Cortex of kidney (tissue), 1 donor: ENCODE results near the gene MYEOV.

Source experiments
- DNase-seq: peaks from one replicate; lab custom pipeline; 2025; lab: John Stamatoyannopoulos, UW

Gene MYEOV

DNA sequence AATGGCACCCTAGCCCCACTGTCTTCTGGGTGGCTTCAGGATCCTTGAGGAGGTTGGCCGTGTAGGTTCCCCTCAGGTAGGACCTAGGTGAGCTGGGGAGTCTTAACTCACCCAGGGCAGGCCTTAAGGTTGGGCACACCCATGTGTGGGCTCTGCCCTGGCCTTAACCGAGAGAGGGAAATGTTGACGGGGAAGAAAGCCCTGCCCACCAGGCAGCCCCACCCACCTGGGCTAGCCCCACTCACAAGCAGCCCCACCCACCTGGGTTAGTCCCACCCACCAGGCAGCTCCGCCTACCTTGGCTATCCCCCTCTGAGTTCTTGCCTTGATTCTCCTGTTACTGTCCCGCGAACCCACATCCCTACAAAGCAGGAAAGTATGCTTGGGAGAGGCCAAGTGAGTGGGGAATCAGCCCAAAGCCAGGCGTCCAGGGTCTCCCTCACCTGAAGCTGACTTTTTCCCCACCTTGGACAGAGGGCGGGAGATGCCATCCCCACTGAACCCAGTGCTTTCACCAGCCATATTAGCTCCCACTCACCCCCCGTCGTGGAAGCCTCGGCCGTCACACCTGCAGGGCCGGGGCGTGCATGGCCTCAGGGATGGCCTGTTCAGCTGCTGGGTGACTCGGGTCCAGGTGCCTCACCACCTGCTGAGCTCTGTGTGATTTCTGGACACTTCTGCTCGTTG is at the start of gene MYEOV:
Gene MYEOV, plus strand, starts transcription at position 337 of the 687 bp plus-strand sequence. CDS start 1,200 bp downstream, outside the sequence.
- no peak for DNase-seq

DNA sequence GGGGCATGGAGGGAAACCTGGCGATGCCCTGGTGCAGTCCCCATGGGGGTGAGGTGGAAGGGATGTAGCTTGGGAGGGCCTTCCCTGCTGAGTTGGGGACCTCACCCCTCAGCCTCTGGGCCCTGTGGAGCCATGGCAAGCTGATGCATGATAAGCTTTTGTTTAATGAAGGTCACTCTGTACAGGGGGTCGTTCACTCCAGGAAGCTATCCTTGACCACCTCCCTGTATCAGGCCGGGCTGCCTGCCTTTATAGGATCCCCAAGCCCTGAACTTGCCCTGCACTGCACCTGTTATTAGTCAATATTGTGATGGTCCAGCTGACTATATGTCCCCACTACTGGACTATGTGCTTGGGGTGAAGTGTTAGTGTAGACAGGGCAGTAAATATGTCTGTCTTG is 49.7 kb upstream of the MYEOV start:
- no peak for DNase-seq

DNA sequence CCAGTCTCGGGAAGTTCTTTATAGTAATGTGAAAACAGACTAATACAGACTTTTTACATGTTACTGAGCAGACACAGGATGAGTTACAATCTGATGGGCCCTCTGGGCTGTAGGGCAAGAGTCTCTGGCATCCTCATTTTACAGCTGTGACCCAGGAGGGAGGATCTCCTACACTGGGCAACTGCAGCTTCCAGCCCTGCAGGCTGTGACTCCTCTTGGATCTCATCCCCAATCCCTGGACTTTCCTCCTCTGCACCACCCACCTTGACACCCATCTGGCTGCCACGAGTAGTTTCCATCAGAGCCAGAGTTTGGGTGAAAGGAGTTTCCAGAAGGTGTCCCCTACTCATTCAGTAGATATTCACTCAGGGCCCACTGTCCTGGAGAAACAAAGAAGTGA is 48.9 kb upstream of the MYEOV start:
- DNase-seq: no peak

DNA sequence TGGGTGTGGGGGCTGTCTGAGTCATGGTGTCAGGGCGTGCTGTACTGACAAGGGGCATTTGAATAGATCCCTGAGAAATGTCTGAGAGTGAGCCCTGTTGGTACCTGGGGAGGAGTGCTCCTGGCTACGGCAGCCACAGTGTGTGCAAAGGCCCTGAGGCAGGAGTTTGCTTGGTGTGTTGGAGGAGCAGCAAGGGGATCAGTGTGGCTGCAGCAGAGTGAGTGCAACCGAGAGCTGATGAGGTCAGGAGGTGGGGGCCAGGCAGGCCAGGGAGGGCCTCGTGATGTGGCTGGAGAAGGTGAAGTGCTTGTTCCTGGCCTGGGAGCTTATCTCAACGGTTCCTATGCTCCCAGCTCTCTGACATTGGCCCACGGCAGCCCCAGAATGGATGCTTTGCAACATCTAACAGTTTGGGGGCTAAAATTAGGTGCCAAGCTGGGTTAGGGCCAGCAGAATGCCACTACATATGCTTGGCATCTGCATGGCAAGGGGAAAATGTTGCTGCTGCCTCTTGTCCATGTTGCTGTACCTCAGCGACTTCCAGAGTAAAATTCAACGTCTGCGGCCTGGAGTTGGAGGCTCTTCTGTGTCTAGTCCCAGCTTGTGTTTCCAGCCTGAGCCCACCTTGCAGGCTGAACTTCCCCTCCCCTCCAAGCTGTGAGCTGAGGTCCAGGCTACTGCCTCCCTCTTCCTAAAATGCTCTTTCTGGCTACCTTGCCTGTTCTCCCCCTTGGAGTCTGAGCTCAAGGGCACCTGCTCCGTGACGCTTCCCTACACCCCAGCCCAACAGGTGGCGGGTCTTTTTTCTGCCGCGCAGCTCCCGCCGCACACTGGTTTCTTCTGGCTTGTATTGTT is 48.2 kb upstream of the MYEOV start:
- DNase-seq: no peak

DNA sequence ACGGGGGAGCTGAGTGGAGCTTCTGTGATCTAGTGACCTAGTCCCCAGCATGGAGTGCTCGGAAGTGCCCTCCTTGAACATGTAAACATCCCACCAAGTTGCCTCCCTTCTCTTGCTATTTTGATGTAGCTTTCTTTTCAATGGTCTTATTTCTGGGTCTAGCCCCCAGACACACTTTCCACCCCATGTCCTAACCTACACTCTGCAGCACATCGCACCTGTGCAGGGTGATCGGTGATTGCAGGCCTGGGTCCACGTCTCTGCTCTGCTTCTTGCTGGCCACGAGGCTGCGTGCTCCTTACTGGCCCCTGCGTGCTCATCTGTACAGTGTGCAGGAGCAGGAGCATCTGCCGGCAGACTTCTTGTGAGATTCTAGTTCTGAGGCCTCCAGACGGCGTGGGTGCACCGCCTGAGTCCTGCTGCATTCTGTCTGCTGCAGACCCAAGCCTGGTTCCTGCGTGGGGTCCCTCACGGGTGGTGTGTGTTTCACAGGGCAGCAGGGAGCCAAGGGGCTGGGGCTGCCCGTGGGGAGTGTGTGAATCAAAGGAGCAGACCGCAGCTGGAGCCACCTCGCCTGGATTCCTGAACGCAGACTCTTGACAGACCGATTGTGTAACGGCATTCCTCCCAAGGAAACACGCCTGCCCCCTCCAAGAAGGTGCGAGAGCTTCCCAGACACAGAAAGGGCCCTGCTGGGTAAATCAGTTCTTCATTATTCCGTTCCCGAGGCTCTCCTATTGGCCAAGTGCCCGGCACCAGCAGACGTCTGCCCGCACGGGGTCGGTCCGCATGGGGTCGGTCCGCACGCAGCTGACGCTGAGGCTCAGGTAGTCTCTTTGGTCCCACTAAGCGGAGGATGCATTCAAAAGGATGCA is 44.4 kb upstream of the MYEOV start:
- DNase-seq: no peak

DNA sequence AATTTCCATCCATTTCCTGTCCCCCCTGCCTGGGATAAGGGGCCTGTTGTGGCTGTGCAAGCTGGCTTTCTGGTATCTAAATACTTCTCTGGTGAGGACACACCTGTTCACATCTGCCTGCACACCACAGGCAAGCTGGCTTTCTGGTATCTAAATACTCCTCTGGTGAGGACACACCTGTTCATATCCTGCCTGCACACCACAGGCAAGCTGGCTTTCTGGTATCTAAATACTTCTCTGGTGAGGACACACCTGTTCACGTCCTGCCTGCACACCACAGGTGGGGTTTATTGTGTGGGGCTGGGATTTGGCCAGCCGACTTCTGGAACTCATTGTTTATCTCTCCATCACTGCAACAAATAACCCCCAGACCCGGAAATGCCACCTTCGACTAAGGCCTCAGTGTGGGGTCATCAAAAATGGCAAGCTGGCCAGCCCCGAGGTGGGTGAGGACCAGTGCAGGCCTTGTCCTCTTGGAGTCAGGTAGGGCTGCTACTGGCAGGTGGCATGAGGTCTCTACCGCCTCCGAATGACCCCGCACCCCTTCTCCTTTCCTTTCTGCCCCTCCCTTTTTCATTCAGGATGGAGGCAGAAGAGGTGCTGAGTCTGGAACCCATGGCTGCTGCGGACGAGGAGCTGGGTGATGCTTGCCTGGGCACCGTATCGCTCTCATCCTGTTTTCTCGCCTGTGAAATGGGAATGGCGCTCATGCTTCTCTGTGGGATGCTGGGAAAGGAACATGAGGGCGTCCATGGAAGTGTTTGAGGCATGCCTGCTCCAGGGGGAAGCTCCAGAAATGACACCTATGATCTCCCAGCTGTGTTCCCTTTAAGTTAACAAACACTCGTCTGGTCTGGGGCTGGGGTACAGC is 43.5 kb upstream of the MYEOV start:
- DNase-seq: no peak

DNA sequence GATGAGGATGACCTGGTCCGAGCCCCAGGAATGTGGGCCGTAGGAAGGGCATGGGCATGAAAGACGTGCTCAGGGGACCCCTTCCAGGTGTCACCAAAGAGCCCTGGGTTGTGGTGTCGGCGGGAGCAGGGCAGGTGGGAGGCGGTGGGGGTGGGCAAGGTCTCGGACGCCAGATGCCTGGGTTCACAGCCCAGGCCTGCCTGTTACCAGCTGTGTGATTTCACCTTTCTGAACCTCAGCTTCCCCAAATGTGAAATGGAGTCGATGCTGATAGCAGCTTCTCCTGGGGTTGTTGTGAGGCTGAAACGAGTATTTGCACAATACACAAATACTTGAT is 42.9 kb upstream of the MYEOV start:
- no peak for DNase-seq

DNA sequence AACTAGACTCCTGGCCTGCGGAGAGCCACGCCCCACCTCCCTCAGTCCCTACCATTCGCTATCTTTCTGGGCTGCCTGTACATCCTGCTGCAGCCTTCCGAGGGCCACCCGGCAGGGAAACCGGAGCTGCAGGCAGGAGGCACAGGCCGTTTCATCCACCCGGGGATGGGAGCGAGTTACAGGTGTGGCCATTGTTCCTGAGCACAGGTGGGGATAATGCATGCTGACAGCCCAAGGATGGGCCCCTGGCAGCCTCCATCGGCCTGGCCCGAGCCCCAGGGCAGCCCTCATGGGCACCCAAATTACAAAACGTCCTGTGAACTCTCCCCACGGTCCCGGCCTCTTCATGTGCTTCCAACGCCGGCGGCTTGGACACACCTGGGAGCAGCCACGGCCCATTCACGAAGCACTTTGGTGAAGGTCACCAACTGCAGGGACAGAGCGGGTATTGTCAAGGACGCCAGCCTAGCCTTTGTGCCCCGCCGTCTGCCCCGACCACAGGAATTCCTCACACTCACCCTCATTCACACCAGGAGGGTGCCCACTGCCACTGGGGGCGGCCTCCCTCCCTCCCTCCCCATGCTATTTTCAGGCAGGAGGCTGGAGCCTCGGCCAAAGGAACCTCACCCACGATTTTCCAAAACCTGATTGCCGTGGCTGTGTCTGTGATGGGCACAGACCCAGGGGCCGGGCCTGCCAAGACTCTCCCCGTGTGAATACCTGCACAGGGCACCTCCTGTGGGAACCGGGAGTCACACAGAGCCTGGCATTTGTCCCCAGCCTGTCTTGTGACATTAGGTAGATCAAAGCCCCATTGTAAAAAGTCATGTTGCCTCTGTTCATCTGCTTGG is 42.1 kb upstream of the MYEOV start:
- no peak for DNase-seq

DNA sequence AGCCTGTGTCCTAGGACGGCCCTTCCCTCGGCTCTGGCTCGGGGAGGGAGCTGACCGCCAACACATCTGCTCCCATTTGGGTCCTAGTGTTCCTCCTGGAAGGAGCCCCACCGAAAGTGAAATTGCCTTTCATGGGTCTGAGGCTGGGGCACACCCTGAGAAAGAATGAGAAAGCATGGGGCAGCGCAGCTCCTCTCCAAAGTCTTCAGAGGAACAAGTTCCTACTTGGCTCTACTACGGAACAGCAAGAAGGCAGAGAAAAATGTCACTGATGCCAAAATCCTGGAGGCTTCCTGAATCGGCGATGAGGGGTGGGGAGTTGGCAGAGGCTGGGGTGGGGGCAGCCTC is 41.5 kb upstream of the MYEOV start:
- DNase-seq: no peak

DNA sequence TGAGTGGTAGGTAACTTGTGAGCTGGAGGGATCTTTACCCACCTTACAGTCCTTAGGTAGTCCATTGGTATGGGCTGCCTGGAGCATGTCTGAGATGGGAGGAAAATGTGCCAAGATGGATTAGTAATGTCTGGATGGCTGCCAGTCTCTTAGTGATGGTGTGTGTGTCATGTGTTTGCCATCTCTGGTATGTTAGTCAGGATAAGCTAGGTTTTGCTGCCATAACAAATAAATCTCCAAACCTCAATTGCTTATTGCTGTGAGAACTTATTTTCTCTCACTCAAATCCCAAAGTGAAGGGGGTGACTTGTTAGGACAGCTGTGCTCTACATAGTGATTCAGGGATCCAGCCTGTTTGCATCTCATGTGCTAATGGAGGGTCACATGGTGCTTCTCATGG is 40.9 kb upstream of the MYEOV start:
- no peak for DNase-seq

DNA sequence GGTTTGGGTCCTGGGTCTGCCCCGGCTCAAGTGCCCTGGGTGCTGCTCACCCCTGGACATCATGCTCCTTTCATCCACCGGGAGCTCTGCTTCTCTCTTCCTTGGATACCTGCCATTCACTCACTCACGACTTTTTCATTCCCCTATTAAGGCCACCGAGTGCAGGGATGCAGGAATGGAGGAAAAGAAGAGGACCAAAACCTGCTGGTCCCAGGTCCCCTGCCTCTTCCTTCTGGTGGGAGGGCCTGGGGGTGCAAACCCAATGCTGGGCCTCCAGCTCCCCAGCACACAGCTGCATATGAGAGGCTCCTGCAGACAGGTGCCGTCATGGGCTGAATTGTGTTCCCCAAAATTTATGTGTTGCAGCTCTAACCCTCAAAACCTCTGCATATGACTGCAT is 36.8 kb upstream of the MYEOV start:
- DNase-seq: no peak

DNA sequence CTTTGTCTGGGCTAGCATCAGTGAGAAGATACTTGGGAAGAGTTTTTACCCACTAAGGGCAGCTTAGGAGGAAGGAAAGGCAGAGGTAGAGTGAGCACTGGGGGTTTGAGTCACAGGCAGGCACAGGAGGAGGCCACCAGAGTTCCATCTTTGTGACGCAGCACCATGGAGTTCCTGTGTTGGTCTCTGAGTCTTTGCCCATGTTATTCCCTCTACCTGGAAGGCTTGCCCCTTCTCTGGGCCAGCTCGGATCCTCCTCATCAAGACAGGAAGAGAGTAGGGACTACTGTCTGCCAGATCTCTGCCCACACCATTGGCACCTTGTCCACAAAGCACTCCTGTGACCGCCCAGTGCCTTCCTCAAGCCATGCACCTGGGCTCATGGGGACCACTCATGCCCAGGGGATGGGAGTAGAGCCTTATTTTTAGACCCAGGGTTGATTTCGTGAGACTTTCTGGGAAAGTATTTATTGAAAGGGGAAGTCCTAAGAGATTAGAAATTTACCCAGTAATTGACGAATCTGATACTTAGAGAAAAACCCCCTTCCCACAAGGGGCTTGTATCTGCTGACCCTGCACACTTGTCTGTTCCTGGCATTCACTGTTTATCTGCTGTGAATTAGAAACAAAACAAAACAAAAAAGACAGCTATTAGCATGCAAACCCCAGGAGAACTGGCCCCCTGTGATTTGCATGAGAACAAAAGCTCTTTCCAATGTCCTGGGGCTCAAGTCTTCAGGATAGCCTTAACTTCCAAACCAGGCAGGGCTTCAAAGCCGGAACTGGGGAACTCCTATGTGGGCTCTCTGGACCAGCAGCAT is 35.9 kb upstream of the MYEOV start:
- no peak for DNase-seq

DNA sequence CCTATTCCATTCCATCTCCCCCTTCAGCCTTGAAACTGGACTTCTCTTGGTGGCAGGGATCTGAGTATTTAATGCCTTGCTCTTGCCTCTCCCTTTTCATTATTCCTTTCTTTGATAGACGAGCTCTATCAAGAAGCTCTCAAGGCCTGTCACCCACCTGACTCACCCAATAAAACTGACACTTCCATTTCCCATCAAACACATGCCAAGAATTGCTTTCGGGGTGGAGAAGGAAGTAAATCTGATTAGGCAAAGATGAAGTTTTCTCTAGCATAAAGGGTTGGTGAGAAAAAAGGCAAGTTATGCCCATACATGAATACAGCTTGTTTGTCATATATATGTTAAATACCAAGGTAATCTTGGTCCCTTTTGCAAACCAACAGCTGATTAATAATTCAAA is 34.9 kb upstream of the MYEOV start:
- DNase-seq: no peak

DNA sequence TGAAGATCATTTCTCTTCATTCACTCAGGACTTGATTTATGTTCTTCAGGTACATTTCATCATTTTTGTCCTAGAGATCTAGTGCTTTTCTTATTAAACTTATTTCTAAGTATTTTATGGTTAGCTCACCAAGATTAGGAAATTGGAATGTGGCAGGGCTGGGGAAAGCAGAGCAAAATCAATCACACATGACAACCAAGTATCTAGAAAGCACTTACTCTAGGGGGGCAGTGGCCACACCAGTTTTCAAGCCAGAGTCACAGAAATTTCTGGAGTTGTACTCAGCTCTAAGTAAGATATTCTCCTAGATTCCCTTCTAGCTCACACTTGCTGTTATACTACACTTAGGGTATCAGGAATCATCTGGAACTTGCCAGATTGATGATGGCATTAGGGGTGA is 33.3 kb upstream of the MYEOV start:
- DNase-seq: no peak

DNA sequence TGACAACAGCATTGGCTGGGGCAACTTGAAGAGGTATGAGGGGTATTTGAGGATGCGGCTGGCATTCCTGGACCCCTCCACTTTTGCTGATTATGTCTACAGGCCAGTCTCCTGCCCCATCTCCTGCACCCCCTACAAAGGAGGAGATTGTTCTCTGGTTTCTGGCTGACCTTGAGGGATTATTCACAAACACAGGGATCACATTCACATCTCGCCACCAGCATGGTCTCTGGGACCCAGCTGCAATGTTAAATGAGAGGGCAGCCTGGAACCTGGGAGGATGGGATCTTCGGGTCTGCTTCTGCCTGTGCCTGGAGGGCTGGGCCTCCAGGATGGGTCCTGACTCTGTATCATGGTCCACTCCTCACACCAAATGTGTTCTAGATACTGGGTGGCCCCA is 32.8 kb upstream of the MYEOV start:
- DNase-seq: no peak

DNA sequence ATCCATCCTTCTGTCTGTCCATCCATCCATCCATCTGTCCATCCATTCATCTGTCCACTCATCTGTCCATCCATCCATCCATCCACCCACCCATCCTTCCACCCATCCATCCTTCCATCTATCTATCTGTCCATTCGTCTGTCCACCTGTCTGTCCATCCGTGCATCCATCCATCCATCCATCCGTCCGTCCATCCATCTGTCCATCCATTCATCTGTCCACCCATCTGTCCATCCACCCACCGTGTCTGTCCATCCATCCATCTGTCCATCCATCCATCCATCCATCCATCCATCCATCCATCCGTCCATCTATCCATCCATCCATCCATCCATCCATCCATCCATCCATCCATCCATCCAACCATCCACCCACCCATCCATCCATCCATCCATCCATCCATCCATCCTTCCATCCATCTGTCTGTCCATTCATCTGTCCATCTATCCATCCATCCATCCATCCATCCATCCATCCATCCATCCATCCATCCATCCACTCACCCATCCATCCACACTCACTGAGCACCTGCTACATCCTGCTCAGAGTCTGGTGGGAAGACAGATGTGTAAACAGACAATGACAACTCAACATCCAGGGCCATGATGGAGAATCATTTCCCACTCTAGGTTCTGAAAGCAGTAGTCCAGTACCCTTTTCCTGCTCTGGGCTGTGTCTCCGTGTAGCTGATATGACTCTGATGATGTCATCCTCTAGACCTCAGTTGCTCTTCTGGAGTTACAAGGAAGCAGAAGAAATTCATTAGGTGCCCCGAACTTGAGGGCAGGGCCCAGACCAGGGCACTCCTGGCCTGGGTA is 30.8 kb upstream of the MYEOV start:
- no peak for DNase-seq

DNA sequence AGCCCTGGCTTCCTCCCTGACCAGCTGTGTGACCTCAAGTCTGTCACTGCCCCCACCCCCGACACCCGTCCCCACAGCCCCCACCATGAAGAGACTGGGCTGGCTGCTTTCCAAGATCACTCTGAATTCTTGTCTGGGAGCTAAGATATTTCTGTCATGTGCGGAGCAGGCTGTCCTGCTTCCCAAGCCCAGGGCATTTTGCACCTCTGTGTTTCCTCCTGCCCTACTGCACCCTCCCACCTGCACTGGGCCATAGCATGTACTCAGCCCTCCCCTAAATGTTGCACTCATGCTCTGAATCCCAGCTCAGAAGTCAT is 30.3 kb upstream of the MYEOV start:
- no peak for DNase-seq

DNA sequence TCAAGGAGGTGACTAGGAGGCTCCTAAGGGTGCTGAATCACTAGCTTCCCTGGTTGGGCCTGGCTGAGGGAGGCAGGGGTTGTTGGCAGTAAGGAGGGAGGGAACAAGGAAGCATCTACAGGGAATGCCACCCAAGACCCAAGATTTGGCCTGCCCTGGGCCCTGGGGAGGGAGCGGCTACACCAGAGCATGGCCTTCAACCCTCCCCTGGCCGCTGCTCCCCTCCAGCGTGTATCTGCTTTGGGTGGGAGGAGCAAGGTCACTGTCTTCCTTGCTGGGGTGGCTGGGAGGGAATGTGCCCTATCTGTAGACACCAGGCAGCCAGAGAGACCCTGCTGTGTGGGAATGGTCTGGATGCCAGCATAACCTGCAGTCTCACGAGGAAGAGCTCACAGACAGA is 29.5 kb upstream of the MYEOV start:
- no peak for DNase-seq

DNA sequence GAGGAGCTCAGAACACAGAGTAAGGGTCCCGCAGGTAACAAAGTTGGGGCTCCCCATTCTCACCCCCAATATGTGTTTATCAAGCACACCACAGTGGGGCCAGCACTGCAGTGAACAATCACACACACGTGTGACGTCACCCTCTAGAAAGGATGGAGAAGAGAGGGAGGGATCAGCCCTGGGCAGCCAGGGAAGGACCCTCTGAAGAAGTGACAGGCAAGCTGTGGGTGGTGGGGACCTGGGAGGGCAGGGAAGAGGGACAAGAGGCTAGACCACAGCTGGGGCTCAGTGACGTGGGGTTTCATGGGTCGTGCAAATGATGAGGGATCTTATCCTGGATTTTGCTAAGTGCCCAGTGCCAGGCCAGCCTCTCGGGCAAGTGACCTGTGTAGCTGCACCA is 28.7 kb upstream of the MYEOV start:
- no peak for DNase-seq
